K562 (cell line): Measurements from ENCODE around the gene SCGB1D1. TPM values are rescaled to one million over a fixed set of nuclear protein-coding genes. Genes with fewer than 3 reads are reported as not detected.

Source experiments
- ATAC-seq: fragments of 200-7000 bp; cut with Tn5 transposase; 3 replicates; pipeline ENCODE4 v1.9.1; 2020; ENCODE audit warnings: moderate library complexity
- BruUV-seq: library from RNA; stranded (reverse); fragments of 400-500 nt; replicated peaks from 2 replicates; lab custom pipeline; 2021; lab: Mats Ljungman, UMichigan
- CTCF ChIA-PET: fragments of 300-600 bp; formaldehyde crosslinking; extraction: SDS; loops from one replicate; lab custom pipeline; 2021; ENCODE audit warnings: low intra/inter-chr PET ratio; lab: Yijun Ruan, JAX
- POLR2A ChIA-PET: fragments of 300-600, 350-650 bp; sonication (Branson Sonifier 250); formaldehyde crosslinking; extraction: SDS; loops from one replicate; lab custom pipeline; 2021; ENCODE audit warnings: antibody characterized with exemption, inconsistent platforms; lab: Yijun Ruan, JAX
- DNase-seq, 4 experiments: peaks; one replicate each; pipeline versions ENCODE4 v3.0.0 to v3.0.0-alpha.2; 2011 to 2018; ENCODE audit warnings: low spot score in 3 of 4, mixed read lengths in 3 of 4; ENCODE audit errors: extremely low read depth in 1 of 4
- FAIRE-seq: peaks from 2 replicates; lab custom pipeline; 2011; peaks lifted over from hg19 to GRCh38; lab: Jason Lieb, UNC
- H2AFZ ChIP-seq: 2 replicates; pipeline ENCODE4 v1.6.0; 2011; ENCODE audit warnings: low read depth, low read length, control low read depth, inconsistent platforms
- H3K27ac ChIP-seq: fragments of 200-600 bp; 3 replicates; pipeline ENCODE4 v1.8.0; 2011; ENCODE audit warnings: low read depth, mild to moderate bottlenecking, control low read depth, inconsistent platforms, low read length, moderate library complexity, mixed read lengths; ENCODE audit errors: extremely low read depth
- H3K27me3 ChIP-seq, 2 experiments: fragments of 300-600 bp in 1 of 2; 2 replicates in 1 of 2; 3 replicates in 1 of 2; pipeline versions ENCODE4 v1.6.0 to v1.8.0; 2011; ENCODE audit warnings: inconsistent platforms in 2 of 2, low read length in 2 of 2, mild to moderate bottlenecking in 1 of 2, mixed read lengths in 1 of 2, moderate library complexity in 1 of 2; ENCODE audit not compliant: control insufficient read depth in 2 of 2, insufficient read depth in 2 of 2
- H3K36me3 ChIP-seq: fragments of 300-600 bp; 3 replicates; pipeline ENCODE4 v1.8.0; 2011; ENCODE audit warnings: mild to moderate bottlenecking, low read length, inconsistent platforms; ENCODE audit not compliant: control insufficient read depth, insufficient read depth
- H3K4me1 ChIP-seq, 2 experiments: fragments of 200-600 bp in 1 of 2; replicated peaks in 1 of 2; 2 replicates in 1 of 2; 3 replicates in 1 of 2; pipeline versions ENCODE4 v1.5.1 to v1.8.0; 2011; ENCODE audit warnings: inconsistent platforms in 2 of 2, low read length in 2 of 2, mild to moderate bottlenecking in 1 of 2, mixed read lengths in 1 of 2, moderate library complexity in 1 of 2; ENCODE audit not compliant: control insufficient read depth in 2 of 2, insufficient read depth in 2 of 2
- H3K4me2 ChIP-seq: 2 replicates; pipeline ENCODE4 v1.6.1; 2011; ENCODE audit warnings: low read length, control low read depth, inconsistent platforms, mixed read lengths; ENCODE audit not compliant: insufficient read depth
- H3K4me3 ChIP-seq: fragments of 200-600 bp; sonication (generic), shearing (Covaris generic); 2 replicates; pipeline ENCODE4 v1.5.1; 2016; ENCODE audit warnings: control low read depth, inconsistent platforms
- H3K79me2 ChIP-seq: fragments of 200-600 bp; 3 replicates; pipeline ENCODE4 v1.8.0; 2011; ENCODE audit warnings: low read length, inconsistent platforms; ENCODE audit not compliant: control insufficient read depth, insufficient read depth
- H3K9ac ChIP-seq, 2 experiments: 2 replicates each; pipeline versions ENCODE4 v1.6.0 to v1.6.1; 2011; ENCODE audit warnings: low read depth in 2 of 2, low read length in 2 of 2, control low read depth in 1 of 2, inconsistent platforms in 1 of 2, mild to moderate bottlenecking in 1 of 2, mixed read lengths in 1 of 2; ENCODE audit not compliant: insufficient read depth in 1 of 2
- H3K9me1 ChIP-seq: one replicate; pipeline ENCODE4 v1.6.0; 2011; ENCODE audit warnings: inconsistent platforms, mild to moderate bottlenecking, low read length, moderate library complexity; ENCODE audit not compliant: control insufficient read depth, insufficient read depth
- H3K9me3 ChIP-seq: replicated peaks from 2 replicates; pipeline ENCODE4 v1.5.1; 2011; ENCODE audit warnings: low read depth, low read length, inconsistent platforms; ENCODE audit not compliant: control insufficient read depth, insufficient read depth
- H4K20me1 ChIP-seq: replicated peaks from 2 replicates; pipeline ENCODE4 v1.6.1; 2011; ENCODE audit warnings: low read length, inconsistent platforms, mixed read lengths; ENCODE audit not compliant: control insufficient read depth, insufficient read depth
- ADNP ChIP-seq: fragments of 200-800 bp; sonication (Bioruptor generic); IDR thresholded peaks from 2 replicates; pipeline ENCODE4 v1.6.1; 2016; ENCODE audit warnings: missing genetic modification characterization, missing compliant biosample characterization
- ATF1 ChIP-seq, 2 experiments: fragments of 450-650 bp in 1 of 2; IDR thresholded peaks; 2 replicates each; pipeline ENCODE4 v1.6.1; 2016; ENCODE audit warnings: missing compliant biosample characterization in 1 of 2, missing genetic modification characterization in 1 of 2
- BCOR ChIP-seq: fragments of 450-650 bp; IDR thresholded peaks from 2 replicates; pipeline ENCODE4 v1.6.1; 2016
- BRD9 ChIP-seq: fragments of 450-650 bp; IDR thresholded peaks from 2 replicates; pipeline ENCODE4 v1.6.1; 2018; ENCODE audit warnings: low read depth; ENCODE audit not compliant: partially characterized antibody
- CHCHD3 ChIP-seq: fragments of 250-450 bp; sonication (Bioruptor Pico); IDR thresholded peaks from 2 replicates; pipeline ENCODE4 v2.1.2; 2022; ENCODE audit warnings: mild to moderate bottlenecking
- CHD4 ChIP-seq: fragments of 200-600 bp; sonication (generic); IDR thresholded peaks from 3 replicates; pipeline ENCODE4 v1.6.1; 2012; ENCODE audit warnings: low read depth, mild to moderate bottlenecking, mixed read lengths, low read length, inconsistent platforms; ENCODE audit not compliant: insufficient read depth, insufficient replicate concordance, poor library complexity, severe bottlenecking
- EWSR1 ChIP-seq: fragments of 450-650 bp; IDR thresholded peaks from 2 replicates; pipeline ENCODE4 v1.6.1; 2018; ENCODE audit warnings: borderline replicate concordance, mild to moderate bottlenecking, low read depth, moderate library complexity; ENCODE audit not compliant: partially characterized antibody
- GTF2A2 ChIP-seq: IDR thresholded peaks from 2 replicates; pipeline ENCODE4 v1.6.1; 2016; ENCODE audit warnings: mild to moderate bottlenecking, missing genetic modification characterization, missing compliant biosample characterization
- HDAC2 ChIP-seq: fragments of 450-650 bp; IDR thresholded peaks from 2 replicates; pipeline ENCODE4 v1.6.1; 2016; ENCODE audit warnings: mild to moderate bottlenecking
- HDAC8 ChIP-seq: fragments of 450-650 bp; IDR thresholded peaks from 2 replicates; pipeline ENCODE4 v1.6.1; 2016; ENCODE audit warnings: mild to moderate bottlenecking, missing genetic modification characterization, moderate library complexity, missing compliant biosample characterization
- MAZ ChIP-seq, 2 experiments: fragments of 450-650 bp in 1 of 2; sonication (generic) in 1 of 2; formaldehyde crosslinking; IDR thresholded peaks in 1 of 2; conservative IDR thresholded peaks in 1 of 2; 2 replicates each; pipeline versions ENCODE4 v1.4.0 to v1.5.0; 2020; ENCODE audit warnings: mild to moderate bottlenecking in 1 of 2, missing genetic modification reagents in 1 of 2
- MCM3 ChIP-seq: fragments of 450-650 bp; IDR thresholded peaks from 2 replicates; pipeline ENCODE4 v1.6.1; 2016
- RAD51 ChIP-seq: fragments of 450-650 bp; IDR thresholded peaks from 2 replicates; pipeline ENCODE4 v1.7.1; 2016; ENCODE audit warnings: low read depth, mild to moderate bottlenecking, borderline replicate concordance
- SMC3 ChIP-seq: conservative IDR thresholded peaks from 2 replicates; pipeline ENCODE4 v1.6.1; 2011; ENCODE audit warnings: low read depth, low read length, improper control_type of control experiment; ENCODE audit not compliant: insufficient read depth
- SRSF1 ChIP-seq: fragments of 200-400 bp; formaldehyde crosslinking; IDR thresholded peaks from 2 replicates; pipeline ENCODE4 v1.6.1; 2017; ENCODE audit warnings: mild to moderate bottlenecking, low read depth, low read length, moderate library complexity
- THRAP3 ChIP-seq: fragments of 450-650 bp; IDR thresholded peaks from 2 replicates; pipeline ENCODE4 v1.6.1; 2016; ENCODE audit warnings: mild to moderate bottlenecking, inconsistent platforms, borderline replicate concordance
- ZNF3 ChIP-seq: fragments of 250-450 bp; sonication (Bioruptor Pico); IDR thresholded peaks from 2 replicates; pipeline ENCODE4 v1.5.0; 2021; ENCODE audit warnings: mild to moderate bottlenecking, moderate library complexity
- ZNF445 ChIP-seq: fragments of 250-450 bp; sonication (Bioruptor Pico); IDR thresholded peaks from 2 replicates; pipeline ENCODE4 v1.4.0; 2020; ENCODE audit warnings: low read depth, mild to moderate bottlenecking, moderate library complexity
- WGBS: fragments of 100-300 bp; shearing (Covaris generic); methylation state at CpG from one replicate; pipeline ENCODE4 v1.1.6; 2016; ENCODE audit warnings: low coverage, mixed read lengths; ENCODE audit not compliant: insufficient coverage; ENCODE audit errors: missing lambda C conversion rate; 5-methylcytosine and 5-hydroxymethylcytosine counted together
- in situ Hi-C: fragments of 300-500 bp; cut with MboI; formaldehyde crosslinking; loops from 4 replicates; pipeline ENCODE4 v1.15.0; 2018; ENCODE audit warnings: inconsistent platforms, mixed read lengths
- intact Hi-C: fragments of 100-400 bp; cut with micrococcal nuclease; formaldehyde crosslinking; loops from 2 replicates; pipeline ENCODE4 v1.14.2; 2022
- polyA plus RNA-seq, 8 experiments: library from polyadenylated mRNA; depleted of rRNA in 4 of 8; stranded (reverse) in 5 of 8; unstranded in 3 of 8; fragments of >200 nt; fragmentation: Nextera tagmentation in 2 of 8; fragmentation: Illumina TruSeq in 1 of 8; extraction: Ambion mirVana in 2 of 8; extraction: Trizol in 1 of 8; gene quantifications; 2 replicates each; pipeline versions ENCODE4 v1.2.1 to v1.2.3, GENCODE V29; 2011 to 2014; ENCODE audit warnings: inconsistent platforms in 1 of 8, missing spikeins in 1 of 8
- total RNA-seq, 7 experiments: library from RNA; depleted of rRNA in 6 of 7; stranded (reverse); fragments of >200 nt in 6 of 7; fragmentation: Illumina TruSeq in 2 of 7; extraction: Trizol in 2 of 7; gene quantifications; 2 replicates each; pipeline versions ENCODE4 v1.2.1 to v1.2.3, GENCODE V29; 2011 to 2021; ENCODE audit warnings: low replicate concordance in 1 of 7
- TF ChIP-seq, protein P1 (sequence below): sonication (generic); formaldehyde crosslinking; IDR thresholded peaks from 2 replicates; pipeline ENCODE4 v1.8.0; 2023; ENCODE audit warnings: mild to moderate bottlenecking, missing genetic modification reagents

SCGB1D1 gene
- total and polyA plus RNA-seq, 9 of the 15 experiments (the other 6 are each of a cell fraction or from before 2014, with no cell fraction given): not detected

DNA sequence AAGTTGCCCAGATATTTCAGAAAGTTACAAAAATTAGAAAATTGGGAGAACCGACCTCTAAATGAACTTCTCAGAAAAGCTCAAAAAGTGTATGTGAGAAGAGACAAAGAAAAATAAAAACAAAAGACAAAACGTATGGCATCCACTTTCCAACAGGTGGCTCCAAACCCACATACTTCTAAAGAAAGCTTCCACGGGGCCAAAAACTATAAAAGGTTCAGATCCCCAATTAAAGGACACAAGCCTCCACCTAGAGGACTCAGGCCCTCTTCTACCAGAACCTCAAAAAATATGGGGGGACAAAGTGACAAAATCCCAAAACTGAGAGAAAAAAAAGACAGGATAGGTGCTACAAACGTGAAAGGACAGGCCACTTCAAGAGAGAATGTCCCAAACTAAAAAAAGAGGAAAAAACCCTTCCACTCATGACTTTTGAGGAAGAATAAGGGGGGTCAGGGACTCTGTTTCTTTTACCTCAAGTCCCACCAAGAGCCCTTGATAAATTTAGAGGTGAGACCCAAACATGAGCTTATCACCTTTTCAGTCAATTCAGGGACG is 27.3 kb downstream of the SCGB1D1 start:
- no peak overlapping the region for H3K27ac ChIP-seq
- ATAC-seq (peak; percentile 56; the same call in 2 of the 3 replicates), FAIRE-seq (peak; percentile 46), DNase-seq (peak in 2 of 4 experiments; percentile 22 to 40)
- H3K36me3 ChIP-seq: no peaks in the 10 kb centered on the region
- peaks cover 7 to 14% of the 10 kb centered on the region in 2 experiments; a peak in 3 of 5 replicates for H3K27me3 ChIP-seq
- no peak overlapping the region for H3K9ac ChIP-seq
- WGBS: 0% methylated on average over 5 of the region's 5 CpGs
- no TSS peak for BruUV-seq
- H3K4me3 ChIP-seq: no peak overlapping the region
- H3K9me3 ChIP-seq: no peaks in the 10 kb centered on the region; the same call in 1 of the 2 replicates
- H3K9me1 ChIP-seq: no peaks in the 10 kb centered on the region
- CTCF ChIA-PET: interaction anchor here (0.7 to 2.3 kb wide), 5 partner anchors 105 to 1419 kb away, joined by 3 to 9 read pairs (median 4); no protein-coding TSS in a partner anchor
- in situ Hi-C loops (loop anchor here (10.0 kb wide), 1 partner anchor 98 kb away; no protein-coding TSS in a partner anchor), intact Hi-C loops (loop anchor here (2.0 to 5.0 kb wide), 3 partner anchors 95 to 160 kb away; no protein-coding TSS in a partner anchor)
- H3K4me1 ChIP-seq: no peaks in the 10 kb centered on the region
- POLR2A ChIA-PET: interaction anchor here (0.7 to 1.0 kb wide), 4 partner anchors 45 to 158 kb away, joined by 3 read pairs; no protein-coding TSS in a partner anchor
- no peak overlapping the region for H3K4me2 ChIP-seq
- no peaks in the 10 kb centered on the region for H4K20me1 ChIP-seq
- no peak overlapping the region for H2AFZ ChIP-seq
- H3K79me2 ChIP-seq: no peaks in the 10 kb centered on the region
- TF ChIP-seq, protein P1, sequence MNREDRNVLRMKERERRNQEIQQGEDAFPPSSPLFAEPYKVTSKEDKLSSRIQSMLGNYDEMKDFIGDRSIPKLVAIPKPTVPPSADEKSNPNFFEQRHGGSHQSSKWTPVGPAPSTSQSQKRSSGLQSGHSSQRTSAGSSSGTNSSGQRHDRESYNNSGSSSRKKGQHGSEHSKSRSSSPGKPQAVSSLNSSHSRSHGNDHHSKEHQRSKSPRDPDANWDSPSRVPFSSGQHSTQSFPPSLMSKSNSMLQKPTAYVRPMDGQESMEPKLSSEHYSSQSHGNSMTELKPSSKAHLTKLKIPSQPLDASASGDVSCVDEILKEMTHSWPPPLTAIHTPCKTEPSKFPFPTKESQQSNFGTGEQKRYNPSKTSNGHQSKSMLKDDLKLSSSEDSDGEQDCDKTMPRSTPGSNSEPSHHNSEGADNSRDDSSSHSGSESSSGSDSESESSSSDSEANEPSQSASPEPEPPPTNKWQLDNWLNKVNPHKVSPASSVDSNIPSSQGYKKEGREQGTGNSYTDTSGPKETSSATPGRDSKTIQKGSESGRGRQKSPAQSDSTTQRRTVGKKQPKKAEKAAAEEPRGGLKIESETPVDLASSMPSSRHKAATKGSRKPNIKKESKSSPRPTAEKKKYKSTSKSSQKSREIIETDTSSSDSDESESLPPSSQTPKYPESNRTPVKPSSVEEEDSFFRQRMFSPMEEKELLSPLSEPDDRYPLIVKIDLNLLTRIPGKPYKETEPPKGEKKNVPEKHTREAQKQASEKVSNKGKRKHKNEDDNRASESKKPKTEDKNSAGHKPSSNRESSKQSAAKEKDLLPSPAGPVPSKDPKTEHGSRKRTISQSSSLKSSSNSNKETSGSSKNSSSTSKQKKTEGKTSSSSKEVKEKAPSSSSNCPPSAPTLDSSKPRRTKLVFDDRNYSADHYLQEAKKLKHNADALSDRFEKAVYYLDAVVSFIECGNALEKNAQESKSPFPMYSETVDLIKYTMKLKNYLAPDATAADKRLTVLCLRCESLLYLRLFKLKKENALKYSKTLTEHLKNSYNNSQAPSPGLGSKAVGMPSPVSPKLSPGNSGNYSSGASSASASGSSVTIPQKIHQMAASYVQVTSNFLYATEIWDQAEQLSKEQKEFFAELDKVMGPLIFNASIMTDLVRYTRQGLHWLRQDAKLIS: no peak
- TF ChIP-seq THRAP3 (no peak), ATF1 (CRISPR knock-in tag; IDR thresholded peaks at IDR 0.05) (no peak), ATF1 (tag; IDR thresholded peaks at IDR 0.05) (no peak), CHCHD3 (CRISPR knock-in tag) (no peak), GTF2A2 (no peak), SRSF1 (no peak), BRD9 (no peak), HDAC2 (no peak), ADNP (tag) (no peak), ZNF445 (no peak), MAZ (CRISPR knock-in tag; conservative IDR thresholded peaks at IDR 0.05 in 1 of 2, IDR thresholded peaks at IDR 0.05 in 1 of 2) (0 out of 4 replicates have a peak, but pooled peaks of 1 of the 2 experiments have one; percentile 15), BCOR (no peak), CHD4 (no peak), SMC3 (peak; percentile 48; the same call in 1 of the 2 replicates), MCM3 (no peak), HDAC8 (tag) (no peak), RAD51 (no peak), EWSR1 (no peak), ZNF3 (no peak)
